GM18505 (cell line): ENCODE data around the gene LARGE2.

Experiments used
- ATAC-seq: cut with Tn5 transposase; IDR thresholded peaks from one replicate; pipeline ENCODE4 v1.9.1; 2021; ENCODE audit not compliant: unreplicated experiment
- POLR2A ChIP-seq: IDR thresholded peaks from 4 replicates; pipeline ENCODE4 v1.6.1; 2011; ENCODE audit warnings: borderline replicate concordance; ENCODE audit not compliant: insufficient read depth, insufficient read length; ENCODE audit errors: extremely low read depth

LARGE2 gene

DNA sequence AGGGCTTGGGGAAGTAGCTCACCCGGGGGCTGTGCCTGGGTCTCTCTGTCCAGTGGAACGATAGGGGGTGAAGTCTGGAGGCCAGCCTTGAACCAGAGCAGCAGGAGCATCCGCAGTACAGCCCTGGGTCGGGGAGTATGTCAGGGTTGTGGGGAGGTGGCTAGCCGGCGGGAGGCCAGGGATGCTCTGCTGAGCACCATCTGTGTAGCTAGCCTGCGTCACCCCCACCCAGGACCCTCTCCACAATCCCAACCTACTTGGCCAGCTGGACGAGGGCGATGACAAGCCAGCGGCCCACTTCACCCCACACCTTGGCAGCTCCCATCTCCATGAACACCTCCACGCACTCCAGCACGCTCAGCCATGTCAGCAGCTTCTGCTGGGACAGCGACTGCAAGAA is 7.0 kb upstream of the LARGE2 start:
- TF ChIP-seq POLR2A = no peak
- no peak for ATAC-seq

DNA sequence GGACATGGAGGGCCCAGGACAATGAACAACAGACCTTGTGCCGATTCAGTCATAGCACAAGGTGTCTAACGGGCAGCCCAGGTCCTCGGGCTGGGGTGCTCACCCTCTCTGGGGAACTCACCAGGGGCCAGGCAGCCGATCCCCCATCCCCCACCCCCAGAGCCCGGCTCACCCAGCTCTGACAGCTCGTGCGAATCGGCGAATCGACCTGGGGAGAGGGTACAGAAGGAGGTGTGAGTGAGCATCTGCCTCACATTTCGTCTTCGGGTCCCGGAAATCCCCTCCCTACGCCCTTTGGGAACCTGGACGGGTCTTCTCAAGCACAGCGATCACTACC is 5.2 kb upstream of the LARGE2 start:
- no peak for ATAC-seq
- no peak for TF ChIP-seq POLR2A

DNA sequence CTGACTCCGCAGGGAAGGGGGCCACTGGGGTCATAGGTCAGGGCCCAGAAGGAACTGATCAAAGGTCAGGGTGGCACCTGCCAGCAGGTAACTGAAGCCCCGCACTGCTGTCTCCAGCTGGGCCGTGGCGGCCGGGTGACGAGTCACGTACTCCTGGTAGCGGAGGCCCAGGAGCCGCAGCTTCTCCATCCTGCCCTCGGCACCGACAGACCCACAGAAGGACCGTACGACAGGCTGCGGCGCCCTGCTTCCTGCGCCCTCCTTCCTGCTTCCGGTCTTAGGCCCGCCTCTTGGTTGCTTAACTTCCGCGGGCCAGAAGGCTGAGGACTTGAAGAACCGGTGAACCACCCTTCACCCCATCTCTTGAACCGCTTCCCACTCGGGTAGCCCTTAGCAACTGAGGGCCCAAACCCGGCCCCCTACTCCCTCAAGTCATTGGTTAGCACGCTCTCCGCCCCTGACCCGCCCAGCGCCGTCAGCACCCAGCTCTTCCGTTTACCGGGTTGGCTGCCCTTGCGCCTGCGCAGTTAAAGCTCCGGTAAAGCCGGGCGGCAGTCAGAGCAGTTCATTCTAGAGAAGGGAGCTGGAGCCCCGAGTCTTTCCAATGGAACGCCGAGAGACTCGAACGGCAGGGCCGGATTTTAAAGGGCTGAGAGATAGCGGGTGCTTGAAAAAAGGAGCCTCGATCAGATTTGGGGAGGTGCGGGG is 4.7 kb upstream of the LARGE2 start, which contains the start of gene PEX16:
PEX16 (minus strand) TSS at position 255 of the 708 bp plus-strand sequence; CDS start at position 189, 66 bp downstream.
- ATAC-seq = peak; percentile 86
- TF ChIP-seq POLR2A = peak; percentile 91

DNA sequence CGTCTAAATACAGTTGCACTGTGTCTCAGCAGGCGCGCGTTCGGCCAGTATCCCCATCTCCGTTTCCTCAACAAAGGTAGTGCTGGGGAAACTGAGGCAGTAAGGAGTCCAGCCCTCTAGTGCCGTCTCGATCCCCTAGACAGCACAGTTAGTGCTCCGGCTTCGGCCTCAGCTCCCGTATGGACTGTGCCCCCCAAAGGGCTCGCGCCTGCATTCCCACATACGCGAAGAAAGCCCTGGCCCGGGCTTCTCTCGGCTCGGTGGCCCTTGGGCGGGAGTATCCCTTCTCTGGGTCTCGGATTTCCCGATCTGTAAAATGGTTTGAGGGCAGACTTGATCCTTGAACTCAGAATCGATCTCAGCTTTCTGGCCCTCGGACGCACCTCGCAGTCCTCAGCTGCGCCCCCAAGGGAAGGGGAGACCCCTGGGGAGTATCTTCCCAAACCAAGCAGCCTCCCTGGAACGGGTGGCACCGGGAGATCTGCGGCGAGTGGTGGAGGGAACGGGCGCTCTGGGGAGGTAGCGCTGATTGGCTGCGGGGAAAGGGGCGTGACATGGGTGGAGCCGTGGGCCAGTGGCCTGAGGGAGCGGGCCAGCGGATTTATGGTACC is 4.0 kb upstream of the LARGE2 start:
- peak; percentile 42 for ATAC-seq
- TF ChIP-seq POLR2A = peak; percentile 52

DNA sequence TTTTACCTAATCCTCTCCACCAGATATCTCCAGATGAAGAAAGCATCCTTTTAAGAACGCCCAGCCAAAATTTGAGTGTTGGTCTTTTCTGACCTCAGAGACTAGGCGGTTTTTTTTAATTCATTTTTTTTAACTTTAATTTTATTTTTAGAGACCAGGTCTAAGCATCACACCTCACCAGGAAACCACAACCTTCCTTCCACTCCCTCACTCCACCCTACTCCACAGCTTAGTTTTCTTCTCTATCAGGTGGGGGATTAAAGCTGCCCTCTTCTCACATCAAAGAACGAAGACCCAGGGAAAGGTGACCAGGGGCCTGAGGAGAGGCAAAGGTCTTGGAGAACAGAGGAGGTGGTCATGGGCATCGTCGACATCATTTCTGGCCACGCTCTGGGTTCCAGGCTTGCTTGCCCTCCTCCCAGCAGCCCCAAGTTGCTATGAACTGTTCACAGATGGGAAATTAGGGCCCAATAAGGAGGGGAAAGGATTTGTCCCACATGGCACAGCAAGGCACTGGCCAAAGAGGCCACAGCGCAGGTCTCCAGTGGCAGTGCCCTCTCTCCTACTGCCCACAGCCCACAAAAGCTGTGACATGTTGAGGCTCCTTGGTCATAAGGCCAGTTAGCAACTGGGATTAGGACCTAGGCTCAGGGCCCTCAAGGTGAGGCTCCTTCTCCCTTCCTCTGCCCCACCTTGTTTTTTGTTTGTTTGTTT is 3.3 kb upstream of the LARGE2 start:
- no peak for ATAC-seq

DNA sequence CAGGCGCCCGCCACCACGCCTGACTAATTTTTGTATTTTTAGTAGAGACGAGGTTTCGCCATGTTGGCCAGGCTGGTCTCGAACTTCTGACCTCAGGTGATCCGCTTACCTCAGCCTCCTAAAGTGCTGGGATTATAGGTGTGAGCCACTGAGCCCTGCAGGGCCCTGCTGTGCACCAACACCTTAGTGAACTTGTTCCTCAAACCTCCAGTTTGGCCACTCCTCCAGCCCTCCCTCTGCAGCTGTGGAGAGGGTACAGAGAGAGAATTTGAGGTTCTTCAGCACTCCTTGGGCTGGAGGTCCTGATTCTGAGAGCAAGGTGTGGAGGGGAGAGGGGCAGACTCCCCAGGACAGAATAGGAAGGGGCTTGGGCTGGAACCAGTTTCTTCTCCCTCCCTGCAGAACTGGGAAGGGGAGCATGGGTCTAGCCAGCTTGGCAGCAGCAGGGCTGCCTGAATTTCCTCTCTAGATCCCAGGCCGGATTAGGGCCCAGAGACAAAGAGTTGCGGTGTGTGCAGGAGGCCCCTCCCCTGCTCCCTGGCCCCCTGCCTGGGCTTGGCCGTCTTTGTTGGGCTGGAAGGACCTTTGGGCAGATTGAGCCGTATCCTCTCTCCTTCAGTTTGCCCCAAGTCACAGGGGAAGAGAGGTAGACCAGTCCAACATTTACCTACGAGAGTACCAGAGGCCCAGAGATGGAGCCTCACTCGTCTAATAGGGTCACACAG is 2.5 kb upstream of the LARGE2 start:
- TF ChIP-seq POLR2A = no peak
- ATAC-seq = no peak

More for the DNA sequence above, 3.3 kb upstream of the LARGE2 start:
- TF ChIP-seq POLR2A = peak; percentile 7

DNA sequence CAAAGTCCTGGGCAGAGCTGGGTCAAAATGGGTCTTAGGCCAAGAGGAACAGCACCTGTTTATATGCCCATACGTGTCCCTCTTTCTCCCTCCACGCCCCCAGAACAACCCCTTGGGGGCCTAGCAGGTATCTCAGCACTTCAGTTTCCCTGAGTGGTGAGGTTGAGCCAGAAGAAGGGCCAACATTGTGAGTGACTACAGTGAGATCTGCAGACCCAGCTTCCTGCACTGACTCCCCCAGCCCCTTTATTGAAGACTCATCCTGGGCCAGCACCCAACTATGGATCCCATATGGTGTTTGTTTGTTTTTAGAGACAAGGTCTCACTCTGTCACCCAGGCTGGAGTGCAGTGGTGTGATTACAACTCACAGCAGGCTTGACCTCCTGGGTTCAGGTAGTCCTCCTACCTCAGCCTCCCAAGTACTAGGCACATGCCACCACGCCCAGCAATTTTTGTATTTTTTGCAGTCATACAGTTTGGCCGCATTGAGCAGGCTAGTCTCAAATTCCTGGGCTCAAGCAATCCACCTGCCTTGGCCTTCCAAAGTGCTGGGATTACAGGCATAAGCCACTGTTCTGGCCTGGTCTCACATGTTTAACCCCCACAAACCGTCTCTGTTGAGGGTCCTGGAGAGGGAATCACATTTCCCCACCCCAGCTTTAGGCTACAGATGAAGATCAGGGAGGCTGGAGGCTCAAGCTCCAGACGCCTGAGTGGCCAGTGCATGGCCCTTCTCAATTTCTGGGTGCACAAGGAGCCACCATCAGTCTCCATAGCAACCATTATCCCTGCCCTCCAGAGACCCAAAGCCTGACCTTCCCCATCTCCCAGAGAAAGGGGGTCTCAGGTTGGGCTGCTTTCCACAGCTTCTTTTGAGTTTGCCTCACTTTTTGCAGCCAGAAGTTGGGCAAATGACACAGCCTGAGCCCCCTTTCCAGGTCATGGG is 1.7 kb upstream of the LARGE2 start:
- no peak for TF ChIP-seq POLR2A
- no peak for ATAC-seq

DNA sequence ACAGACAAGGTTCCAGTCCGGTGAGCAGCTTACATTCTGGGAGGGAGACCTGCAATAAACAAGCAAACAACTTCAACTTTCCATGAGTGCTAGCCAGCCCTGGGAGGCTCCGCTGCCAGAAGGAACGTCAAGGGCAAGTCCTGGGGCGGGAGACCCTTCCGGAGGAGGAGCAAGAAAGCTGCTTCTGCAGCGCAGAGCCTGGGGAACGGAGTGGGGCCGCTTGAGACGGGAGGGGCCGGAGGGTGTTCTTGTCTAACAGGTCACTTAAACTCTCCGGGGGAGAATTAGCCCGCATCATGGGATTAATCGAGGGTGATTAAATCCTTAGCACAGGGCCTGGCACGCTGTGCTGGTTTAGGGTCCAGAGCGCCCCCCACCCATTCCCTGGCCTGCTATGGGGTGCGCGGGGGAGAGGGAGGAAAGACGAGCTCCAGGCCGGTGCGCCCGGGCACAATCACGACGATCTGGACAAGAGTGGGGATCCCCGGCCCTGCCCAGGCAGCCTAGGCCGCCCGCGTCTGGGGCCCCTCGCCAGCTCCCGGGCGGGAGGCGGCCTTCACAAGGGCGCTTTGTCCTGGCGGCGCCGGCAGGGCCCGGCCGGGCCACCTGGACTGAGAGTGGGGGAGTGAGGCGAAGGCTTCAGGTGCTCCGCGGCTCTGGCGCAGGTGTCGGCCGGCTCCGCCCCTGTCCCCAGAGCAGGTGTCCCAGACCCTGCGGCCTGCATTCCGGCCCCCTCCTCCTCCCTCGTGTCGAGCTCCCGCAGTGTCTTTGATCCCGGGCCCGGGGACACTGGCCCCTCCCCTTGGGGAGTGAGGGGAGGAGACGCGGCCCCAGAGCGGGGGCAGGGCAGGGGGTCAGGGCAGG is 663 bp upstream of the LARGE2 start:
- no peak for ATAC-seq
- no peak for TF ChIP-seq POLR2A

DNA sequence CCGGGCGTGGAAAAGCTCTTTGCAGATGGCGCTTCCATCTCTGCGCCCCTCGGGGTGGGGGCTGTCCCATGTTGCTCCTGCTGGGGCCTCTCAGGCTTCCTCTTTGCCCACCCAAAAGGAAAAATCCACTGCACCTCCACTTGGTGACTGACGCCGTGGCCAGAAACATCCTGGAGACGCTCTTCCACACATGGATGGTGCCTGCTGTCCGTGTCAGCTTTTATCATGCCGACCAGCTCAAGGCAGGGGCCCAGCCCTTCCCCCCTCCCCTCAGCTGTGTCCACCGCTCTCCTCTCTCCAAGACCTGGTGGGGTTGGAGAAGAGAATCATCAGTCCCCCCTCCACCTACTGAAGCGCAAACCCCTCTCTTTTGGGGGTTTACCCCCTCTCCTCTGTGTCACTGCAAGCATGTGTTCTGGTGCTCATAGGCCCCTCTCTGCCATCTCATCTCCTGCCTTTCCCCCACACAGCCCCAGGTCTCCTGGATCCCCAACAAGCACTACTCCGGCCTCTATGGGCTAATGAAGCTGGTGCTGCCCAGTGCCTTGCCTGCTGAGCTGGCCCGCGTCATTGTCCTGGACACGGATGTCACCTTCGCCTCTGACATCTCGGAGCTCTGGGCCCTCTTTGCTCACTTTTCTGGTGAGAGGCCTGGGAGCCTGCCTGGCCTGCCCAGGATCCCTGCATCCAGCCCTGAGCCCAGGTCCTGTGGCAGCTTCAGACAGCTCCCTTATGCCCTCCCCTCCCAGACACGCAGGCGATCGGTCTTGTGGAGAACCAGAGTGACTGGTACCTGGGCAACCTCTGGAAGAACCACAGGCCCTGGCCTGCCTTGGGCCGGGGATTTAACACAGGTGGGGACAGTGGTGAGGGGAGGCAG is 1.8 kb downstream of the LARGE2 start:
- no peak for TF ChIP-seq POLR2A

DNA sequence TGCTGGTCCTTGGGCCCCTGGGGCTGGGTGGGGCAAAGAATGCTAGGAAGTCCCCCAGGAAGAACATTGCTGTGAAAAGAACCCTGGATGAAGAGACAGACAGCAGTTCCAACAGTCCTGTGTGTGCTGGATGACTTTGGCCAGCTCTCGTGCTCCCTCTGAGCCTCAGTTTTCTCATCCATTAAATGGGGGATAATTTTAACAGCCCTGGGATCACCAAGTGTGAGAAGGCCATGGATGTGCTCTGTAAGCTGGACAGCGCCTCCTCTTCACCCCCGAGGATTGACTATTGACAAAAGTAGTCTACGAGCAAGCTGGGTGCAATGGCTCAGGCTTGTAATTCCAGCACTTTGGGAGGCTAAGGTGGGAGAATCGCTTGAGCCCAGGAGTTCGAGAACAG is 2.5 kb downstream of the LARGE2 start:
- no peak for TF ChIP-seq POLR2A

More for the DNA sequence above, 1.8 kb downstream of the LARGE2 start:
- ATAC-seq = no peak

DNA sequence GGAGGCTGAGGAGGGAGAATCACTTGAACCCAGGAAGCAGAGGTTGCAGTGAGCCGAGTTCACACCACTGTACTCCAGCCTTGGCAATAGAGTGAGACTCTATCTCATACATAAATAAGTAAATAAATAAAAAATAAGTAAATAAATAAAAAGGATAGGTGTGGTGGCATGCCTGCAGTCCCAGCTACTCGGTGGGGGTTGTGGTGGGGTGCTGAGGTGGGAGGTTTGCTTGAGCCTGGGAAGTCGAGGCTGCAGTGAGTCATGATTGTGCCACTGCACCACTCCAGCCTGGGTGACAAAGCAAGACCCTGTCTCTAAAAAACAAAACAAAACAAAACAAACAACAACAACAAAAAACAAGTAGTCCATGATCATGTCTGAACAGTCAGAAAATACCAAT is 3.1 kb downstream of the LARGE2 start:
- no peak for TF ChIP-seq POLR2A
- ATAC-seq = no peak

More for the DNA sequence above, 2.5 kb downstream of the LARGE2 start:
- no peak for ATAC-seq
